K562 treated with DMSO at 1 percent for 48 hours (cell line): ENCODE results near the gene CELF1. TPM values are rescaled to one million over a fixed set of nuclear protein-coding genes. Genes with fewer than 3 reads are reported as not detected.

Experiments used
- total RNA-seq: library from RNA; unstranded; fragments of 300-600 nt; gene quantifications from 2 replicates; pipeline ENCODE4 v1.2.3, GENCODE V29; 2022; ENCODE audit warnings: low replicate concordance; ENCODE audit errors: extremely low read depth

The CELF1 gene
- total RNA-seq: not detected in 2 replicates

DNA sequence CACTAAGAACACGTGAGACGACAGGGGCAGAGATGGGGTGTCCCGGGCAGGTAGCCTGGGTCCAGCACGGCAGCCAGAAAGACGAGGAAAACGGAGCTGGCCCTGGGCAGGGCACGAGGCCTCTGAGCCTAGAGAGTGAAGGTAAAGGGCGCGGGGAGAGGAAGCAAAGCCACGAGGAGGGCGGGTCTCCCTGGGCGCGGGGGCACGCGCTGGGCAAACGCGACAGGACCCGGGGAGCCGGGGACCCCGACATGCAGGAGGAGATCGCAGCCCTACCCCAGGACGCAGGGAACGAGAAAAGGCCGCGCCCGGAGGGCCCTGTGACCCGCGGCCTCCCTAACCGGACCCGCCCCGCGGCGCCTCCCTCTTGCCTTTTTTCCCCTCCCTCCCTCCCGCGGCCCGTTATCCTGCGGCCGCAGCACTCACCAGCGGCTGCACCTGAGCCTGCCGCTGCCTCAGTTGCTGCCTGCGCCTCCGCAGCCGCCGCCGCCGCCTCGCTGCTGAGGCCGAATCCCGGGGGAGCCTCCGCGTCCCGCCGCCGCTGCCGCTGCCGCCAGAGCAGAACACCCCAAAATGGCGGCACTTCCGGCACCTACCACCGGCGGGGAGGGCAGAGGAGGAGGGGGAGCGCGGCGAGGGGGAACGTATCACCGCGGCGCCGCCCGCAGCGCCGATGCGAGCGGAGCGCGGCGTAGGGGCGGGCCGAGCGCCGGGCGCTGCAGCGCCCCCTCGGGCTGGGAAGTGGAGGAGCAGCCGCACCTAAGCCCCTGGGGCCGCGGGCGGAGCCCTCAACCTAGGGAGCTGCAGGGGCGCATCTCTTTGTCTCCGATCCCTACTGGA lies at the start of gene CELF1:
TSS of gene CELF1 (minus strand) at position 567 of the 840 bp plus-strand sequence. CDS start 53,609 bp downstream, outside the sequence.

DNA sequence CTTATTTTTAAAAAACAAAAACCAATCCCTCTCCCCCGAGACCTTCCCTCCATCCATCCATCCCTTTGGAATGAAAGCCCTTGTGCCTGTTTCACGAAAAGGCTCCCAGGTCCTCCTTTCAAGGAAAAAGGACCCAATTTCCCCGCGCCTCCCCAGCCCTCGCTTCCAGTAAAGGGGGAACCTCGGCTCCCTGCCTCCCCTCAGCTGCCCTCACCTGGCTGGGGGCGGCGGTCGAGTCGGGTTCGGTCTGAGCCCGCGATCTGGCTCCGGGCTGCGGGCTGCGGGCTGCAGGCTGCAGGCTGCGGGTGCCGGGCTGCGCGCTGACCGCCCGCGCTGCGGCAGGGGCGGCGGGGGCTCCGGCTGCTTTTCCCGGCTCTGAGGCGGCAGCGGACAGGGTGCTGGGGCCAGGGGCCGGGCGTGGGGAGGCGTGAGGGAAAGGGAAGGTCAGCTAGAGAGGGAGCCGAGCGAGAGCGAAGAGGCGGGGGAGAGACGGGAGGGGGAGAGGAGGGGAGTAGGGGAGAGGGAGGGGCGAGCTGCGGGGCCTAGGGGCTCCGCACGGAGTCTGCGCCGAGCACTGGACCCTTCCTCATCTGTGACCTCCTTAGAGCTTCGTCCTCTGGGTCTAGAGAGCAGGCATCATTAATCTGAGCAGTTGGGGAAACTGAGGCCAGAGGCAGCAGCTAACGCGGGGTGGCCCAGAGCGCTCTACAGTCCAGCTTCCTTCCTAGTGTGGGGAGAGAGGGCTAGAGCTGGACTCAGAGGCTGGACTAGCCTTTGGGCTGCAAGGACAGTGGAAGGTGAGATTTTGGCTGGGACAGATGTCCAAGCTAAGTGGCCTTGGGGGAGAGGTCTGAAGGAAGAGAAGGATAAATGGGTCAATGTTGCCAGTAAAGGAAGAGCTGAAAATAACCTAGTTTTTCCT lies 41.3 kb upstream of the CELF1 start, which contains the start of gene C1QTNF4:
TSS of gene C1QTNF4 (minus strand) at position 478 of the 922 bp plus-strand sequence. CDS start 3,601 bp downstream, outside the sequence.

DNA sequence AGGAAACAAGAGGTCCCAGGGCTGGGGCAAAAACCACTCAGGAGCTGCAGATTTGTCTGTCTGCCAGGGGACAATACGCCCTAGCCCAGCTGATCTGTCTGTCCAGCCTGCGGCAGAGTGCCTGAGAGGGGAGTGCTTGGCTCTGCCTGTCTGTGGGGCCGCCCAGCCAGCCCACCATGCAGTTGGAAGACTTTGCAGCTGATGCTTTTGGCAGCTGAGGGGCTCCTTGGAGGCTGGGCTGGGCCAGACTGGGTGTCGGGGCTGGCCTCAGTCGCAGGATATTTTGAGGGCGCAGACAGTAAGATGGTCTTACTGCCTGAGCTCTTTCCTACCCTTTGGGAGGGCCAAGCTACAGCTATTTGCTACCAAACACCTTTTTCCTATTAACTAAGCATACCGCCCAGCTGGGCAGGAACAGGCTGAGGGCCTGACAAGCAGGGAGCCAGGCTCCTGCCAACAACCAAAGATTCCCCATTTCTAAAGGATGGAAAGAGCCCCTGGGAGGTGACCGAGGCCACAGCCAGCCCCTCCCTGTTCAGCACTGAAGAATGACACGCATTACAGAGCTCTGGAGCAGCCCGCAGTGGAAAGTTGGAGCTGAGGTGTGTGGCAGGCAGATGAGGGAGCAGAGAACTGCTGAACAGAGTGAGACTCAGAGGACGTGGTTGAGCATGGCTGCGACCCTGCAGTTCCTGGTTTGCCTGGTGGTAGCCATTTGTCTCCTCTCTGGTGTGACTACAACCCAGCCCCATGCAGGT lies 33.3 kb upstream of the CELF1 start, which contains the start of gene FAM180B:
TSS of gene FAM180B (plus strand) at position 581 of the 758 bp plus-strand sequence. CDS start at position 672, 91 bp downstream.

DNA sequence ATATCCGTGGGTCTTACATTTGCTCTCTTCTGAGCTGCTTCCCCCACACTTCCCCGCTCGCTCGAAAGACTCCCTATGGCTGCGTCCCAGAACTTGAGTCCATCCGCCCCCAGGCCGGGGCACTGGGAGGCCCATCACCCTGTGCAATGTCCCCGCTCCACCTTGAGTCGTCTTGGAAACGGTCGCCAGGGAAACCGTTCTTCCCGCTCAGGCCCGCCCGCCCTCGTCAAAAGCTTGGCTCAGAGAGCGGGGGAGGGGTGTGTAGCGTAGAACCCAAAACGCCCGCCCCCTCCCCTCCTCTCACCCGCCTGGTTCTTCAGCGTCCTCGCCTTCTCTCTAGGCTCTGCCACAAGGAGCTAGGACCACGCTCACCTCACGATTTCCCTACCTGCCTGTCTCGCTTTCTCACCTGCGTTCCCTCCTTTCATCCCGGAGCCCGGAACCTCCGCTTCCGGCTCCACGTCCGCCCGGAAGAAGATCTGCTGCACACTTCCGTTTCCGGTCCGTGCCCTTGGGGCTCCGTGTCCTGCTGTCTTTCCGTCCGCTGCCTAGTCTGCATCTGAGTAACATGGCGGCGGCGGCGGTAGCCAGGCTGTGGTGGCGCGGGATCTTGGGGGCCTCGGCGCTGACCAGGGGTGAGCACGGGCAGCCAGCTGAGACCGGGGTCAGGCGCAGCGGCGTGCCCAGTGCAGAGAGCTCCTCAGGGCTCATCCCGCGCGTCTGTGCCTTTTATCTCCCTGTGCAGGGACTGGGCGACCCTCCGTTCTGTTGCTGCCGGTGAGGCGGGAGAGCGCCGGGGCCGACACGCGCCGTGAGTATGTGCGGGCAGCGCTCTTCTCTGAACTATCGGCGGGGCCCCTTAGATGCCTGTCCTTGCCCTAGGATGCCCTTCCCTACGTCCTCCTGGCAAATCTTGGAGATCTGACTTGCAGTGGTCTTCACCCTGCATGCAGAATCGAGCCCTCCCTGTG lies 25.9 kb upstream of the CELF1 start, which contains the start of the genes KBTBD4 and NDUFS3:
TSS of gene KBTBD4 (minus strand) at position 447 of the 971 bp plus-strand sequence. CDS start at position 428, 19 bp downstream.
TSS of gene NDUFS3 (plus strand) at position 551 of the 971 bp plus-strand sequence. CDS start at position 569, 18 bp downstream.

DNA sequence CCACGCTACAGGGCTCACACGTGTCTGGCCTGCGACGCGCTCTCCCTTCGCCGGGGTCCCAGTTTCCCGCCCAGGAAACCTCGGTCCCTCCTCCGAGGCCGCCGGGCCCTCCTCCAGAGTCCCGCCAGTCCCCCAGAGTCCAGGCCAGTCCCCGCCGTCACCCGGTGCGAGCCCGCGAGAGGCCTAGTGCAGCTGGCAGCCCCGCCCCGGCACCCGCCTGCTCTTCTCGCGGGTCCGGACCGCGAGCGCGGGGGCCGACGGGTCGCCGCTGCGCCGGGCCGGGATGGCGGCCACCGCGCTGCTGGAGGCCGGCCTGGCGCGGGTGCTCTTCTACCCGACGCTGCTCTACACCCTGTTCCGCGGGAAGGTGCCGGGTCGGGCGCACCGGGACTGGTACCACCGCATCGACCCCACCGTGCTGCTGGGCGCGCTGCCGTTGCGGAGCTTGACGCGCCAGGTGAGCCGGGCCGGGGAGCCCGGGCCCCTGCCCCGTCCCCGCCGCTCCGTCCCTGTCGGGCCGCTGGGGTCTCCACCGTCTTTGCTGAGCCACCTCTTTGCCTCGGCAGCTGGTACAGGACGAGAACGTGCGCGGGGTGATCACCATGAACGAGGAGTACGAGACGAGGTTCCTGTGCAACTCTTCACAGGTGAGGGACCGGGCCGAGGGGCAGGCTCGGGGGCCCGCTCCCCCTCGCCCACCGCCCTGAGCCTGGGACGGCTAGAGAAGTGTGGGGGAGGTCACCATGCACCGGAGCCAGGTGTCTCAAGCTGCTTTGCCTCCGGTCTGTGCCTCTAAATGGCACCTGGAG lies 12.6 kb upstream of the CELF1 start, which contains the start of gene PTPMT1:
TSS of gene PTPMT1 (plus strand) at position 260 of the 809 bp plus-strand sequence. CDS start at position 284, 24 bp downstream.

DNA sequence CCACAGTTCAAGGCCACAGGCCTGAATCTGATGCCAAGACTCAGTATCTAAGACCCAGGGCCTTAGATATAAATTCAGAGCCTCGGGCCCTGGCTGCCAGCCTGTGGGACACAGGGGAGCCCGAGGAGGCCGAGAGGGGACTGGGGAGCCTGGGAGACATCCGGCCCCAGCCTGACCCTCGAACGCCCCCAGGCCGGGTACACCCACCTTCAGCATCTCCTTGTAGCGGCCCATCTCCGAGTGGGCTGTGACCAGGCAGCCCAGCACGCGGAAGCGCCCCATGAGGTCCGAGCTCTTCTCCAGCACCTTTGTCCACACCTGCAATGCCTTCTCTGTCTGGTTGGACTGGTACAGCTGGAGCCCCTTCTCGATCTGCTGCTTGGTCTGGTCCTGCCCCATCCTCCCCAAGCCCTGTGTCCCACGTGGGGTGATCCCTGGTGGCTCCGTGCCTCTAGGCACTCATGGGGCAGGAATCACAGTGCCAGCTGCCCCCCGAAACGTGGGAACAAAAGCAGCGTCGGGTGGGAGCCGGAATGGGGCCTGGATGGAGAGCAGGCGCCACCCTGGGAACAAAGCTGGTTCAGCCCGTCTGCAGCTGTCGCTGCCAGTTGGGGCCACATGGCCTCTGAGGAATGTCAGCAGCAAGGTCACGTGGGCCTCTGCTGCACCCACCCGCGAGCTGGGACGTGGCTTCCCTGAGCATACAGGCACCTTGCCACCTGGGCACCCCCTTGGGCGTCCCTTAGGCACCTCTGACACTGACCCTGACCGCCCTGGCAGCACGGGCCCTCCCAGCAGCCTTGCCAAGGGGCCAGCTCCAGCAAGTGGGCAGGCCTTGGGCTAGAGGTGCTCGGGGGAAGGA lies 104.1 kb downstream of the CELF1 start, which contains the start of gene RAPSN:
TSS of gene RAPSN (minus strand) at position 571 of the 862 bp plus-strand sequence. CDS start at position 399, 172 bp downstream.

DNA sequence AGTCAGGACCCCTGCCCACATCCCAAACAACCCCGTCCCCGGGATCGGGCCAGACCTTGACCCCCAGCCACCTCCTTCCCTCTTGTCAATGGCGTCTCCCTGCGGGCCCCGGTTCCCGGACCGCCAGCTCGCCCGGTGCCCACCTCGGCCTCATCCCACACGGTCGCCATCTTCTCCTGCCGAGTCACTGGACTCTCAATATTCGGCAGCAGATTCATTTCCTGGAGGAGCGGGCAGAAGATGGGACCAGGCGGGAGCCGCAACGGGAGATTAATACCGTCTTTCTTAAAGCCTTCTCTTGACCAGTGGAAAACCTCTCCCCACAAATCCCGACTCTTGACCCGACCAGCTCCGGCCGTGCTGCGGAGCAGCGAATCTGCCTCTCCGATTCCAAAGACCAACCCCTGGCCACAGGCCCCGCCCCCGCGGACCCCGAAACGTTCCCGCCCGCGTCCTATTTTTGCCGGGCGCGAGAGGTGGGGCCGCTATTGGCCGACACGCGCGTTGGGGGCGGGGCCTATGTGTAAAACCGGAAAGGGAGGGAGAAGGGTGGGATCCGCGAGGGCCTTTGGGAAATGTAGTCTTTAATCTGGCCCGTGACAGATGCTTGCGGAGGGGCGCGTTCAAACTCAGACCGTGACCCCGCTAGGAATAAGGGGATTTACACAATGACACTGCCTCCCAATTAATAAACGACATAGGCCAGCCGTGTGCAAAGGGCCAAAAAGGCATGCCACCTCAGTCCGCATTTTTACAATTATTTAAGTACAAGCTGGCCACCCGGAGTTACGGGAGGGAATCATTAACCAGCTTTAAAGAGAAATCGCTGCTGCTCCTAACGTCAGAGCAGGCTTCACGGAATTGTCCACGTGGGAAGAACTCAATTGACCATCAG lies 126.6 kb downstream of the CELF1 start, which contains the start of gene PSMC3:
TSS of gene PSMC3 (minus strand) at position 378 of the 895 bp plus-strand sequence. CDS start at position 218, 160 bp downstream.

Other genes starting within 250 kb of the CELF1 start
- gene MYBPC3, start 200.4 kb downstream of the CELF1 start, total RNA-seq: not detected in 2 replicates
- not detected in 2 replicates for gene SPI1, start 174.6 kb downstream of the CELF1 start, total RNA-seq
- not detected in 2 replicates for gene SLC39A13, start 144.5 kb downstream of the CELF1 start, total RNA-seq
- not detected in 2 replicates for gene PSMC3, start 126.7 kb downstream of the CELF1 start, total RNA-seq
- not detected in 2 replicates for gene RAPSN, start 104.0 kb downstream of the CELF1 start, total RNA-seq
- gene PTPMT1, start 12.5 kb upstream of the CELF1 start, total RNA-seq: not detected in 2 replicates
- gene KBTBD4, start 25.8 kb upstream of the CELF1 start, total RNA-seq: not detected in 2 replicates
- gene NDUFS3, start 25.9 kb upstream of the CELF1 start, total RNA-seq: not detected in 2 replicates
- not detected in 2 replicates for gene FAM180B, start 33.5 kb upstream of the CELF1 start, total RNA-seq
- gene C1QTNF4, start 41.3 kb upstream of the CELF1 start, total RNA-seq: not detected in 2 replicates
- gene MTCH2, start 89.4 kb upstream of the CELF1 start, total RNA-seq: not detected in 2 replicates
- gene AGBL2, start 162.2 kb upstream of the CELF1 start, total RNA-seq: not detected in 2 replicates
- not detected in 2 replicates for gene FNBP4, start 214.2 kb upstream of the CELF1 start, total RNA-seq